Keratinocyte (primary cell): ENCODE data around the gene GAPVD1. TPM values are rescaled to one million over a fixed set of nuclear protein-coding genes. Genes with fewer than 3 reads are reported as not detected.

ENCODE experiments used
- DNase-seq: peaks from one replicate; pipeline ENCODE4 v3.0.0-alpha.2; 2011; ENCODE audit warnings: low read depth, missing footprints, low spot score
- FAIRE-seq: peaks from 2 replicates; lab custom pipeline; 2011; peaks lifted over from hg19 to GRCh38; lab: Jason Lieb, UNC
- H2AFZ ChIP-seq: 2 replicates; pipeline ENCODE4 v1.6.0; 2012; ENCODE audit warnings: low read length, control low read depth, inconsistent platforms; ENCODE audit not compliant: control insufficient read depth
- H3K27ac ChIP-seq: 2 replicates; pipeline ENCODE4 v1.5.1; 2011; ENCODE audit warnings: low read length; ENCODE audit not compliant: control insufficient read depth, insufficient read depth
- H3K27me3 ChIP-seq: 3 replicates; pipeline ENCODE4 v1.6.0; 2011; ENCODE audit warnings: low read length; ENCODE audit not compliant: control insufficient read depth, insufficient read depth; ENCODE audit errors: extremely low read depth
- H3K36me3 ChIP-seq, 2 experiments: 2 replicates in 1 of 2; 3 replicates in 1 of 2; pipeline ENCODE4 v1.5.1; 2011; ENCODE audit warnings: low read length in 2 of 2, mild to moderate bottlenecking in 1 of 2; ENCODE audit not compliant: control insufficient read depth in 2 of 2, insufficient read depth in 2 of 2; ENCODE audit errors: extremely low read depth in 1 of 2
- H3K4me1 ChIP-seq: 3 replicates; pipeline ENCODE4 v1.5.1; 2011; ENCODE audit warnings: low read length; ENCODE audit not compliant: control insufficient read depth, insufficient read depth; ENCODE audit errors: extremely low read depth
- H3K4me2 ChIP-seq: 3 replicates; pipeline ENCODE4 v1.6.0; 2011; ENCODE audit warnings: low read depth, low read length; ENCODE audit not compliant: control insufficient read depth, insufficient read depth; ENCODE audit errors: extremely low read depth
- H3K4me3 ChIP-seq, 3 experiments: fragments of 200-600 bp in 1 of 3; sonication (generic) in 1 of 3; 2 replicates in 2 of 3; 3 replicates in 1 of 3; pipeline ENCODE4 v1.5.1; 2011 to 2016; ENCODE audit warnings: low read length in 3 of 3, mild to moderate bottlenecking in 3 of 3, control low read depth in 2 of 3, inconsistent platforms in 1 of 3, low read depth in 1 of 3, mixed read lengths in 1 of 3, mixed run types in 1 of 3, moderate library complexity in 1 of 3; ENCODE audit not compliant: control insufficient read depth in 2 of 3, insufficient read depth in 2 of 3; ENCODE audit errors: extremely low read depth in 1 of 3
- H3K79me2 ChIP-seq: 2 replicates; pipeline ENCODE4 v1.6.0; 2012; ENCODE audit warnings: low read length; ENCODE audit not compliant: control insufficient read depth, insufficient read depth
- H3K9ac ChIP-seq: 3 replicates; pipeline ENCODE4 v1.6.0; 2011; ENCODE audit warnings: low read length; ENCODE audit not compliant: control insufficient read depth, insufficient read depth; ENCODE audit errors: extremely low read depth
- H3K9me1 ChIP-seq: 3 replicates; pipeline ENCODE4 v1.6.0; 2011; ENCODE audit warnings: low read length; ENCODE audit not compliant: control insufficient read depth, insufficient read depth; ENCODE audit errors: extremely low read depth
- H3K9me3 ChIP-seq: 2 replicates; pipeline ENCODE4 v1.5.1; 2012; ENCODE audit warnings: low read depth, low read length; ENCODE audit not compliant: control insufficient read depth
- H4K20me1 ChIP-seq: 3 replicates; pipeline ENCODE4 v1.6.0; 2011; ENCODE audit warnings: low read length; ENCODE audit not compliant: control insufficient read depth, insufficient read depth; ENCODE audit errors: extremely low read depth
- CTCF ChIP-seq, 3 experiments: IDR thresholded peaks in 1 of 3; conservative IDR thresholded peaks in 1 of 3; optimal IDR thresholded peaks in 1 of 3; 2 replicates in 2 of 3; 3 replicates in 1 of 3; pipeline versions ENCODE3 to v1.5.1; 2011; ENCODE audit warnings: low read length in 3 of 3, mild to moderate bottlenecking in 3 of 3, moderate library complexity in 2 of 3, control low read depth in 1 of 3, inconsistent platforms in 1 of 3; ENCODE audit not compliant: insufficient read depth in 2 of 3; ENCODE audit errors: extremely low read depth in 1 of 3
- EZH2 ChIP-seq: IDR thresholded peaks from one replicate; pipeline ENCODE4 v1.6.1; 2012; ENCODE audit warnings: inconsistent platforms, mild to moderate bottlenecking, low read length, moderate library complexity
- dilution Hi-C: fragments of 300-500 bp; cut with MboI; formaldehyde crosslinking; loops from one replicate; pipeline ENCODE4 v1.7.0; 2020; ENCODE audit warnings: low sequenced_read_pairs; ENCODE audit not compliant: extremely low pct_ligation_motif_present
- polyA plus RNA-seq, 5 experiments: library from polyadenylated mRNA; depleted of rRNA in 3 of 5; stranded (reverse) in 3 of 5; stranded (forward) in 1 of 5; unstranded in 1 of 5; fragments of >200 nt; gene quantifications; 1 replicate in 1 of 5; 2 replicates in 3 of 5; 3 replicates in 1 of 5; pipeline versions ENCODE4 v1.2.1 to v1.2.3, GENCODE V29; 2011 to 2012; ENCODE audit warnings: missing spikeins in 2 of 5, low read depth in 1 of 5, low replicate concordance in 1 of 5

Gene GAPVD1
- polyA plus RNA-seq, 1 donor (not counting 4 experiments of a cell fraction or from before 2014, with no cell fraction given) = 23.2 TPM

DNA sequence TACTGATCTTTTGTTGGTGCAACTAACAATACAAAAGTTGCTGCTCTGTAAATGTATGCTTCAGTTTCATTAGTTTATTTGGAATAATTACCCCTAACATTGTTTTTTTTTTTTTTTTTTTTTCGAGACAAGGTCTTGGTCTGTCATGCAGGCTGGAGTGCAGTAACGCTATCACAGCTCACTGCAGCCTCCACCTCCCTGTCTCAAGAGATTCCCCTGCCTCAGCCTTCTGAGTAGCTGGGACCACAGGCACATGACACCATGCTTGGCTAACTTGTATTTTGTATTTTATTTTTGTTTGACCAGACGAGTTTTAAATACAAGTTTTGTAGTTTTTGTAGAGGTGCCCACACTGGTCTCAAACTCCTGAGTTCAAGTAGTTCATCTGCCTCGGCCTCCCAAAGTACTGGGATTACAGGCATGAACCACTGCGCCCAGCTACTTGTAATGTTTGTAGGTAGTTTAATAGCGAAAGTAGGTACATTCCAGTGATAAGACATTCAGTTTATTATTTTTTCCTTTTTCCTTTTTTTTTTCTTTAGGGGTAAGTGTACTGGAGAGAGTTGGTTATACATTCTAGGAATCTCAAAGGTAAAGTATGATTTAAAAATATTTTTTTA lies 6.9 kb downstream of the GAPVD1 start:
- dilution Hi-C loops = no loop called here
- Histone ChIP-seq H3K4me3 (no peak overlapping the region), H3K4me1 (peaks cover 15% of the 10 kb centered on the region), H3K27ac (no peak overlapping the region), H3K9me3 (no peaks in the 10 kb centered on the region), H3K27me3 (no peaks in the 10 kb centered on the region), H3K36me3 (peaks cover 0 to 9% of the 10 kb centered on the region in 2 experiments), H3K9ac (no peak overlapping the region), H3K4me2 (no peak overlapping the region), H3K9me1 (no peaks in the 10 kb centered on the region), H2AFZ (no peak overlapping the region), H4K20me1 (no peaks in the 10 kb centered on the region), H3K79me2 (peaks cover 86% of the 10 kb centered on the region)
- DNase-seq = no peak
- TF ChIP-seq CTCF (optimal IDR thresholded peaks at IDR 0.05 in 1 of 3, IDR thresholded peaks at IDR 0.05 in 1 of 3, conservative IDR thresholded peaks at IDR 0.05 in 1 of 3; ENCODE audit: extremely low read depth in 1 of 3, insufficient read depth in 2 of 3, low read length in 3 of 3) (no peak), EZH2 (no peak)
- no peak for FAIRE-seq

DNA sequence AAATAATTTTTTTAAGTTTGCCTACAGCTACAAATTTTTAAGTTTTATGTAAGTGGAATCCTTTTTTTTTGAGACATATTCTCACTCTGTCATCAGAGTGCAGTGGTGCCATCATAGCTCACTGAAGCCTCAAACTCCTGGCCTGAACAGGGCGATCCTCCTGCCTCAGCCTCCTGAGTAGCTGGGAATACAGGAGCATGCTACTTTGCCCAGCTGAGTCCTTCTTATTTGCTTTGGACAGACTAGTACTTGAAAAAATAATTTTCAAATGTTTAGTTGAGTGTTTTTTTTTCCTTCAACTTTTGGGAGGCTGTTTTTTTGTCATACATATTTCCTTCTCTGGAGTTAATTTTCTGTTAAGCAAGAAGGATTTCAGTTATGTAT lies 7.4 kb downstream of the GAPVD1 start:
- Histone ChIP-seq H4K20me1 (no peaks in the 10 kb centered on the region), H3K27me3 (no peaks in the 10 kb centered on the region), H3K9me1 (no peaks in the 10 kb centered on the region), H3K27ac (no peak overlapping the region), H3K4me1 (peaks cover 15% of the 10 kb centered on the region), H2AFZ (no peak overlapping the region), H3K4me2 (no peak overlapping the region), H3K4me3 (no peak overlapping the region), H3K9me3 (no peaks in the 10 kb centered on the region), H3K9ac (no peak overlapping the region), H3K79me2 (peaks cover 86% of the 10 kb centered on the region), H3K36me3 (peaks cover 0 to 9% of the 10 kb centered on the region in 2 experiments)
- FAIRE-seq (no peak), DNase-seq (no peak)
- TF ChIP-seq EZH2 = no peak
- no peak for TF ChIP-seq CTCF (optimal IDR thresholded peaks at IDR 0.05 in 1 of 3, IDR thresholded peaks at IDR 0.05 in 1 of 3, conservative IDR thresholded peaks at IDR 0.05 in 1 of 3; ENCODE audit: extremely low read depth in 1 of 3, insufficient read depth in 2 of 3, low read length in 3 of 3)
- dilution Hi-C loops = no loop called here
